ENCODE data around the gene SNX6. TPM values are rescaled to one million over a fixed set of nuclear protein-coding genes. Genes with fewer than 3 reads are reported as not detected.
"Not testable (repeated sequence)": the region's sequence is repeated elsewhere in the genome, so short reads cannot be mapped to it uniquely, and the experiment has no call there.

Gene SNX6
- total and polyA plus RNA-seq, 2 experiments from 2014 or later = 59.9 to 207 TPM

DNA sequence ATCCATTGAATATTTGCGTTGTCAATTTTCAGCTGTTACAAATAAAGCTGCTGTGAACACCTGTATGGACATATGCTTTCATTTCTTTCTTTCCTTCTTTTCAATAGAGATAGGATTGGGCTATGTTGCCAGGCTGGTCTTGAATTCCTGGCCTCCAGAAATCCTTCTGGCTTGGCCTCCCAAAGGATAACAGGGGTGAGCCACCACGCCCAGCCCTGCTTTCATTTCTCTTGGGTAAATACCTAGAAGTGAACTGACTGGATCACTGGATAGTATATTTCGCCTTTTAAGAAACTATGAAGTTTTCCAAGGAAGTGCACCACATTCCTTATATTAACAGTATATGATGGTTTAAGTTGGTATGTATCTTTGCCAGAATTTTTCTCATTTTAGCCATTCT, 58.2 kb downstream of the SNX6 start:
- no peaks in the 10 kb centered on the region for H3K9me3 ChIP-seq (ENCODE audit: low read depth)
- H3K27me3 ChIP-seq = no peaks in the 10 kb centered on the region
- 97% methylated on average over 3 of the region's 3 CpGs for WGBS (ENCODE audit: low lambda C conversion rate, missing lambda C conversion rate)
- no peaks in the 10 kb centered on the region for H4K20me1 ChIP-seq (ENCODE audit: insufficient read depth, poor library complexity, severe bottlenecking)
- no peak for DNase-seq (ENCODE audit: low spot score)
- no peak overlapping the region for H2AFZ ChIP-seq
- H3K27ac ChIP-seq = no peak overlapping the region
- peaks cover 3% of the 10 kb centered on the region for H3K79me2 ChIP-seq
- H3K4me2 ChIP-seq = no peak overlapping the region
- no peaks in the 10 kb centered on the region for H3K9me2 ChIP-seq (replicated peaks; ENCODE audit: insufficient read depth)
- no peak overlapping the region for H3K4me3 ChIP-seq
- H3K36me3 ChIP-seq (replicated peaks; ENCODE audit: insufficient read depth, low read depth) = no peaks in the 10 kb centered on the region
- H3K4me1 ChIP-seq (ENCODE audit: insufficient read depth) = no peaks in the 10 kb centered on the region
- TF ChIP-seq EZH2phosphoT487 (IDR thresholded peaks at IDR 0.05; ENCODE audit: low read depth, severe bottlenecking, unreplicated experiment) (no peak), EZH2 (IDR thresholded peaks at IDR 0.05; ENCODE audit: borderline replicate concordance) (no peak), CTCF (IDR thresholded peaks at IDR 0.05; ENCODE audit: poor library complexity) (no peak)

DNA sequence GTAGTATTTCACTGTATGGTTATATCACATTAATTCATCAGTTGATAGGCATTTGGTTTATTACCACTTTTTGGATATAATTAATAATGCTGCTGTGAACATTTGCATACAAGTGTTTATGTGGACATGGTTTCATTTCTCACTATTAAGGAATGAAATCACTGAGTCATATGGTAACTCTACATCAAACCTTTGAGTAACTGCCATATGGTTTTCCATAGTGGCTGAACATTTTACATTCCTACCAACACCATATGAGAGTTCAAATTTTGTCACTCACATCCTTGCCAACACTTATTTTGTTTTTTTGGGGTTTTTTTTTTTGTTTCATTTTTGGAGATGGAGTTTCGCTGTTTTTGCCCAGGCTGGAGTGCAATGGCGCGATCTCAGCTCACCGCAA, 60.2 kb downstream of the SNX6 start:
- TF ChIP-seq EZH2 (IDR thresholded peaks at IDR 0.05; ENCODE audit: borderline replicate concordance) (no peak), CTCF (IDR thresholded peaks at IDR 0.05; ENCODE audit: poor library complexity) (no peak), EZH2phosphoT487 (IDR thresholded peaks at IDR 0.05; ENCODE audit: low read depth, severe bottlenecking, unreplicated experiment) (no peak)
- WGBS (ENCODE audit: low lambda C conversion rate, missing lambda C conversion rate) = 98% methylated on average over 4 of the region's 4 CpGs
- no peaks in the 10 kb centered on the region for H3K36me3 ChIP-seq (replicated peaks; ENCODE audit: insufficient read depth, low read depth)

GRCh38 chr14:34568803-34569202, 61.1 kb downstream of the SNX6 start:
- Histone ChIP-seq H3K4me1 (ENCODE audit: insufficient read depth) (no peaks in the 10 kb centered on the region), H3K4me2 (no peak overlapping the region), H2AFZ (no peak overlapping the region), H3K4me3 (no peak overlapping the region), H3K27ac (no peak overlapping the region), H3K27me3 (no peaks in the 10 kb centered on the region), H3K9me3 (ENCODE audit: low read depth) (no peaks in the 10 kb centered on the region), H3K36me3 (replicated peaks; ENCODE audit: insufficient read depth, low read depth) (no peaks in the 10 kb centered on the region), H3K9me2 (replicated peaks; ENCODE audit: insufficient read depth) (no peaks in the 10 kb centered on the region), H4K20me1 (ENCODE audit: insufficient read depth, poor library complexity, severe bottlenecking) (no peaks in the 10 kb centered on the region), H3K79me2 (no peaks in the 10 kb centered on the region)
- 97% methylated on average over 13 of the region's 13 CpGs for WGBS (ENCODE audit: low lambda C conversion rate, missing lambda C conversion rate)
- no peak for DNase-seq (ENCODE audit: low spot score)
- TF ChIP-seq EZH2phosphoT487 (IDR thresholded peaks at IDR 0.05; ENCODE audit: low read depth, severe bottlenecking, unreplicated experiment) (no peak), EZH2 (IDR thresholded peaks at IDR 0.05; ENCODE audit: borderline replicate concordance) (no peak), CTCF (IDR thresholded peaks at IDR 0.05; ENCODE audit: poor library complexity) (no peak)

More for the DNA sequence above, 60.2 kb downstream of the SNX6 start:
- no peaks in the 10 kb centered on the region for H4K20me1 ChIP-seq (ENCODE audit: insufficient read depth, poor library complexity, severe bottlenecking)
- H3K9me3 ChIP-seq (ENCODE audit: low read depth) = no peaks in the 10 kb centered on the region
- H3K4me2 ChIP-seq = no peak overlapping the region
- H3K79me2 ChIP-seq = no peaks in the 10 kb centered on the region
- H3K4me1 ChIP-seq (ENCODE audit: insufficient read depth) = no peaks in the 10 kb centered on the region
- DNase-seq (ENCODE audit: low spot score) = no peak
- H3K4me3 ChIP-seq = no peak overlapping the region
- H2AFZ ChIP-seq = no peak overlapping the region
- H3K27me3 ChIP-seq = no peaks in the 10 kb centered on the region
- H3K27ac ChIP-seq = no peak overlapping the region
- H3K9me2 ChIP-seq (replicated peaks; ENCODE audit: insufficient read depth) = no peaks in the 10 kb centered on the region

GRCh38 chr14:34562776-34563150, 67.2 kb downstream of the SNX6 start:
- Histone ChIP-seq H3K4me2 (no peak overlapping the region), H2AFZ (no peak overlapping the region), H3K9me3 (ENCODE audit: low read depth) (no peaks in the 10 kb centered on the region), H4K20me1 (ENCODE audit: insufficient read depth, poor library complexity, severe bottlenecking) (no peaks in the 10 kb centered on the region), H3K79me2 (no peaks in the 10 kb centered on the region), H3K27ac (no peak overlapping the region), H3K36me3 (replicated peaks; ENCODE audit: insufficient read depth, low read depth) (no peaks in the 10 kb centered on the region), H3K9me2 (replicated peaks; ENCODE audit: insufficient read depth) (no peaks in the 10 kb centered on the region), H3K27me3 (no peaks in the 10 kb centered on the region), H3K4me1 (ENCODE audit: insufficient read depth) (no peaks in the 10 kb centered on the region), H3K4me3 (no peak overlapping the region)
- no peak for DNase-seq (ENCODE audit: low spot score)
- TF ChIP-seq CTCF (IDR thresholded peaks at IDR 0.05; ENCODE audit: poor library complexity) (no peak), EZH2phosphoT487 (IDR thresholded peaks at IDR 0.05; ENCODE audit: low read depth, severe bottlenecking, unreplicated experiment) (no peak)
- 85% methylated on average over 8 of the region's 8 CpGs for WGBS (ENCODE audit: low lambda C conversion rate, missing lambda C conversion rate)

GRCh38 chr14:34562037-34562775, 67.7 kb downstream of the SNX6 start:
- not testable (repeated sequence) for H4K20me1 ChIP-seq (ENCODE audit: insufficient read depth, poor library complexity, severe bottlenecking); H3K27me3 ChIP-seq; H2AFZ ChIP-seq; H3K4me3 ChIP-seq; H3K36me3 ChIP-seq (replicated peaks; ENCODE audit: insufficient read depth, low read depth); DNase-seq (ENCODE audit: low spot score); H3K4me2 ChIP-seq; H3K27ac ChIP-seq; H3K9me3 ChIP-seq (ENCODE audit: low read depth); H3K9me2 ChIP-seq (replicated peaks; ENCODE audit: insufficient read depth); H3K4me1 ChIP-seq (ENCODE audit: insufficient read depth); H3K79me2 ChIP-seq
- WGBS (ENCODE audit: low lambda C conversion rate, missing lambda C conversion rate) = 91% methylated on average over 7 of the region's 8 CpGs
